ENCODE measurements around the gene CSGALNACT2.

CSGALNACT2 gene

GRCh38 chr10:43202224-43202656 lies 64.0 kb downstream of the CSGALNACT2 start:
- H3K27me3 ChIP-seq (replicated peaks): no peaks in the 10 kb centered on the region
- in situ Hi-C loops (cut with HindIII; ENCODE audit: low pct_ligation_motif_present, low sequenced_read_pairs): no loop called here
- no peak for DNase-seq
- H3K36me3 ChIP-seq (replicated peaks): no peaks in the 10 kb centered on the region
- peak overlapping the region; percentile 44 for H3K4me3 ChIP-seq (ENCODE audit: low read depth, low read length)
- TF ChIP-seq CTCF (IDR thresholded peaks at IDR 0.05; ENCODE audit: low read depth, low read length, missing control alignments): peak; percentile 79
- no peak overlapping the region for H3K27ac ChIP-seq

- in situ Hi-C loops (cut with HindIII; ENCODE audit: low pct_ligation_motif_present, low sequenced_read_pairs): no loop called here
- no peaks in the 10 kb centered on the region for H3K36me3 ChIP-seq (replicated peaks)
- H3K27ac ChIP-seq: no peak overlapping the region
- no peaks in the 10 kb centered on the region for H3K27me3 ChIP-seq (replicated peaks)
- H3K4me3 ChIP-seq (ENCODE audit: low read depth, low read length): peak overlapping the region; percentile 44
- no peak for DNase-seq
- TF ChIP-seq CTCF (IDR thresholded peaks at IDR 0.05; ENCODE audit: low read depth, low read length, missing control alignments): no peak
These were observed 64.6 kb downstream of the CSGALNACT2 start for GRCh38 chr10:43202657-43203447.

GRCh38 chr10:43203448-43204041 lies 65.3 kb downstream of the CSGALNACT2 start:
- DNase-seq: no peak
- H3K4me3 ChIP-seq (ENCODE audit: low read depth, low read length): no peak overlapping the region
- no peak overlapping the region for H3K27ac ChIP-seq
- no peaks in the 10 kb centered on the region for H3K27me3 ChIP-seq (replicated peaks)
- in situ Hi-C loops (cut with HindIII; ENCODE audit: low pct_ligation_motif_present, low sequenced_read_pairs): no loop called here
- no peaks in the 10 kb centered on the region for H3K36me3 ChIP-seq (replicated peaks)
- TF ChIP-seq CTCF (IDR thresholded peaks at IDR 0.05; ENCODE audit: low read depth, low read length, missing control alignments): no peak

GRCh38 chr10:43204042-43204942 lies 66.0 kb downstream of the CSGALNACT2 start:
- in situ Hi-C loops (cut with HindIII; ENCODE audit: low pct_ligation_motif_present, low sequenced_read_pairs): no loop called here
- Histone ChIP-seq H3K4me3 (ENCODE audit: low read depth, low read length) (no peak overlapping the region), H3K27ac (no peak overlapping the region), H3K27me3 (replicated peaks) (no peaks in the 10 kb centered on the region), H3K36me3 (replicated peaks) (no peaks in the 10 kb centered on the region)
- TF ChIP-seq CTCF (IDR thresholded peaks at IDR 0.05; ENCODE audit: low read depth, low read length, missing control alignments): peak; percentile 16
- DNase-seq: no peak

GRCh38 chr10:43204943-43205671 lies 66.9 kb downstream of the CSGALNACT2 start:
- Histone ChIP-seq H3K27ac (no peak overlapping the region), H3K27me3 (replicated peaks) (no peaks in the 10 kb centered on the region), H3K36me3 (replicated peaks) (no peaks in the 10 kb centered on the region), H3K4me3 (ENCODE audit: low read depth, low read length) (no peak overlapping the region)
- in situ Hi-C loops (cut with HindIII; ENCODE audit: low pct_ligation_motif_present, low sequenced_read_pairs): no loop called here
- peak; percentile 93 for TF ChIP-seq CTCF (IDR thresholded peaks at IDR 0.05; ENCODE audit: low read depth, low read length, missing control alignments)
- DNase-seq: peak; percentile 48
